ENCODE data around the gene SRPRB.

DNA sequence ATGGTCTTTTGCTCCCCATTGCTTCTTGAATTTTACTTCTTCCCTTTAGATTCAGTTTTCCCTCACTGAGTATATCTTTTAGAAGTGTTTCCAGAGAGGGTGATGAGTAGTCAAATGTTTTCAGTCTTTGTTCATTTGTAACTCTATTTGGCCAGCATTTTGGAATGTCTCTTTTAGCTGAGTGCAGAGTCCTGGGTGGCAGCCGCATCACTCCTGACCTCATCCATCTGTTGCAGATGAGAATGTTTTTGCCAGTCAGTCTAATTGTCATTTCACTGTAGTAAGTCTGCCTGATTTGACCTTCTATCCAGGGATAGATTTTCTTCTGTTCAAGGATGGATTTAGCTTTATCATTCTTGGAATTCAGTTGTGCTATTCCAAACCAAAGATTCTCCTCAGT lies 7.3 kb downstream of the SRPRB start:
- TF ChIP-seq GABPA (IDR thresholded peaks at IDR 0.05; ENCODE audit: low read depth) (no peak), POLR2AphosphoS5 (IDR thresholded peaks at IDR 0.05; ENCODE audit: low read depth) (no peak), SPI1 (IDR thresholded peaks at IDR 0.05; ENCODE audit: borderline replicate concordance, low read depth) (no peak)
- TF ChIP-seq, protein P1, sequence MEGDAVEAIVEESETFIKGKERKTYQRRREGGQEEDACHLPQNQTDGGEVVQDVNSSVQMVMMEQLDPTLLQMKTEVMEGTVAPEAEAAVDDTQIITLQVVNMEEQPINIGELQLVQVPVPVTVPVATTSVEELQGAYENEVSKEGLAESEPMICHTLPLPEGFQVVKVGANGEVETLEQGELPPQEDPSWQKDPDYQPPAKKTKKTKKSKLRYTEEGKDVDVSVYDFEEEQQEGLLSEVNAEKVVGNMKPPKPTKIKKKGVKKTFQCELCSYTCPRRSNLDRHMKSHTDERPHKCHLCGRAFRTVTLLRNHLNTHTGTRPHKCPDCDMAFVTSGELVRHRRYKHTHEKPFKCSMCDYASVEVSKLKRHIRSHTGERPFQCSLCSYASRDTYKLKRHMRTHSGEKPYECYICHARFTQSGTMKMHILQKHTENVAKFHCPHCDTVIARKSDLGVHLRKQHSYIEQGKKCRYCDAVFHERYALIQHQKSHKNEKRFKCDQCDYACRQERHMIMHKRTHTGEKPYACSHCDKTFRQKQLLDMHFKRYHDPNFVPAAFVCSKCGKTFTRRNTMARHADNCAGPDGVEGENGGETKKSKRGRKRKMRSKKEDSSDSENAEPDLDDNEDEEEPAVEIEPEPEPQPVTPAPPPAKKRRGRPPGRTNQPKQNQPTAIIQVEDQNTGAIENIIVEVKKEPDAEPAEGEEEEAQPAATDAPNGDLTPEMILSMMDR (IDR thresholded peaks at IDR 0.05; ENCODE audit: insufficient read depth, low read length): no peak
- TF ChIP-seq, protein P2, sequence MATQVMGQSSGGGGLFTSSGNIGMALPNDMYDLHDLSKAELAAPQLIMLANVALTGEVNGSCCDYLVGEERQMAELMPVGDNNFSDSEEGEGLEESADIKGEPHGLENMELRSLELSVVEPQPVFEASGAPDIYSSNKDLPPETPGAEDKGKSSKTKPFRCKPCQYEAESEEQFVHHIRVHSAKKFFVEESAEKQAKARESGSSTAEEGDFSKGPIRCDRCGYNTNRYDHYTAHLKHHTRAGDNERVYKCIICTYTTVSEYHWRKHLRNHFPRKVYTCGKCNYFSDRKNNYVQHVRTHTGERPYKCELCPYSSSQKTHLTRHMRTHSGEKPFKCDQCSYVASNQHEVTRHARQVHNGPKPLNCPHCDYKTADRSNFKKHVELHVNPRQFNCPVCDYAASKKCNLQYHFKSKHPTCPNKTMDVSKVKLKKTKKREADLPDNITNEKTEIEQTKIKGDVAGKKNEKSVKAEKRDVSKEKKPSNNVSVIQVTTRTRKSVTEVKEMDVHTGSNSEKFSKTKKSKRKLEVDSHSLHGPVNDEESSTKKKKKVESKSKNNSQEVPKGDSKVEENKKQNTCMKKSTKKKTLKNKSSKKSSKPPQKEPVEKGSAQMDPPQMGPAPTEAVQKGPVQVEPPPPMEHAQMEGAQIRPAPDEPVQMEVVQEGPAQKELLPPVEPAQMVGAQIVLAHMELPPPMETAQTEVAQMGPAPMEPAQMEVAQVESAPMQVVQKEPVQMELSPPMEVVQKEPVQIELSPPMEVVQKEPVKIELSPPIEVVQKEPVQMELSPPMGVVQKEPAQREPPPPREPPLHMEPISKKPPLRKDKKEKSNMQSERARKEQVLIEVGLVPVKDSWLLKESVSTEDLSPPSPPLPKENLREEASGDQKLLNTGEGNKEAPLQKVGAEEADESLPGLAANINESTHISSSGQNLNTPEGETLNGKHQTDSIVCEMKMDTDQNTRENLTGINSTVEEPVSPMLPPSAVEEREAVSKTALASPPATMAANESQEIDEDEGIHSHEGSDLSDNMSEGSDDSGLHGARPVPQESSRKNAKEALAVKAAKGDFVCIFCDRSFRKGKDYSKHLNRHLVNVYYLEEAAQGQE (IDR thresholded peaks at IDR 0.05; ENCODE audit: insufficient replicate concordance, low read depth): no peak

Measured in HL-60 (cell line).